GM12878 (cell line): Measurements from ENCODE around the gene TARM1. TPM values are rescaled to one million over a fixed set of nuclear protein-coding genes. Genes with fewer than 3 reads are reported as not detected.

Source experiments
- ATAC-seq: fragments of 200-7000 bp; cut with Tn5 transposase; 3 replicates; pipeline ENCODE4 v1.9.1; 2020; ENCODE audit warnings: mild to moderate bottlenecking, moderate library complexity
- BruUV-seq: library from RNA; stranded (reverse); fragments of 400-500 nt; replicated peaks from 2 replicates; lab custom pipeline; 2021; lab: Mats Ljungman, UMichigan
- CTCF ChIA-PET: fragments of 300-600 bp; sonication (Branson Sonifier 250); formaldehyde crosslinking; extraction: SDS; loops from one replicate; lab custom pipeline; 2021; ENCODE audit warnings: inconsistent platforms; lab: Yijun Ruan, JAX
- POLR2A ChIA-PET: fragments of 350-600 bp; formaldehyde crosslinking; extraction: SDS; loops from one replicate; lab custom pipeline; 2021; ENCODE audit warnings: inconsistent platforms; lab: Charles Lee
- RAD21 ChIA-PET: fragments of 300-600 bp; sonication (Branson Sonifier 250); formaldehyde crosslinking; loops from one replicate; lab custom pipeline; 2023; ENCODE audit warnings: antibody characterized with exemption; ENCODE audit not compliant: unreplicated experiment; lab: Charles Lee
- SMC1A ChIA-PET: fragments of 300-600 bp; sonication (Branson Sonifier 250); formaldehyde crosslinking; loops from one replicate; lab custom pipeline; 2023; ENCODE audit not compliant: unreplicated experiment, uncharacterized antibody; lab: Charles Lee
- DNase-seq: peaks from one replicate; pipeline ENCODE4 v3.0.0-alpha.2; 2011; ENCODE audit warnings: low read depth, low spot score
- FAIRE-seq: peaks from 3 replicates; lab custom pipeline; 2011; peaks lifted over from hg19 to GRCh38; lab: Jason Lieb, UNC
- H2AFZ ChIP-seq: 2 replicates; pipeline ENCODE4 v1.6.0; 2011; ENCODE audit warnings: low read depth, low read length, control low read depth; ENCODE audit not compliant: control insufficient read depth
- H3K27ac ChIP-seq: 2 replicates; pipeline ENCODE4 v1.5.1; 2011; ENCODE audit warnings: control low read depth; ENCODE audit not compliant: control insufficient read depth, insufficient read depth
- H3K27me3 ChIP-seq, 2 experiments: replicated peaks in 1 of 2; 2 replicates each; pipeline versions ENCODE4 v1.6.0 to v1.6.1; 2011; ENCODE audit warnings: low read length in 1 of 2; ENCODE audit not compliant: control insufficient read depth in 2 of 2, insufficient read depth in 2 of 2
- H3K36me3 ChIP-seq, 2 experiments: 2 replicates each; pipeline ENCODE4 v1.5.1; 2011; ENCODE audit warnings: low read length in 1 of 2; ENCODE audit not compliant: control insufficient read depth in 2 of 2, insufficient read depth in 2 of 2
- H3K4me1 ChIP-seq: 2 replicates; pipeline ENCODE4 v1.6.1; 2011; ENCODE audit warnings: mild to moderate bottlenecking, low read length, moderate library complexity, mixed read lengths; ENCODE audit not compliant: control insufficient read depth, insufficient read depth
- H3K4me2 ChIP-seq: 2 replicates; pipeline ENCODE4 v1.6.0; 2011; ENCODE audit warnings: control low read depth; ENCODE audit not compliant: control insufficient read depth, insufficient read depth
- H3K4me3 ChIP-seq: fragments of 200-600 bp; sonication (generic); 2 replicates; pipeline ENCODE4 v1.5.1; 2016
- H3K79me2 ChIP-seq: 2 replicates; pipeline ENCODE4 v1.6.0; 2011; ENCODE audit warnings: low read length; ENCODE audit not compliant: control insufficient read depth, insufficient read depth
- H3K9ac ChIP-seq: 2 replicates; pipeline ENCODE4 v1.8.0; 2011; ENCODE audit warnings: low read length, control low read depth, mixed read lengths; ENCODE audit not compliant: control insufficient read depth, insufficient read depth
- H3K9me3 ChIP-seq: replicated peaks from 3 replicates; pipeline ENCODE4 v1.5.1; 2011; ENCODE audit warnings: mild to moderate bottlenecking, low read length; ENCODE audit not compliant: control insufficient read depth, insufficient read depth
- H4K20me1 ChIP-seq: 2 replicates; pipeline ENCODE4 v1.6.0; 2011; ENCODE audit not compliant: control insufficient read depth, insufficient read depth
- HCFC1 ChIP-seq: fragments of 150-350 bp; IDR thresholded peaks from 2 replicates; pipeline ENCODE4 v1.6.1; 2014; ENCODE audit warnings: low read length
- HDGF ChIP-seq: fragments of 450-650 bp; IDR thresholded peaks from 2 replicates; pipeline ENCODE4 v1.6.1; 2016; ENCODE audit warnings: antibody characterized with exemption
- IKZF1 ChIP-seq: fragments of 450-650 bp; conservative IDR thresholded peaks from 2 replicates; pipeline ENCODE4 v1.6.1; 2017; ENCODE audit warnings: antibody characterized with exemption, mild to moderate bottlenecking
- IRF4 ChIP-seq: IDR thresholded peaks from 2 replicates; pipeline ENCODE4 v1.6.1; 2011; ENCODE audit warnings: low read depth, low read length
- KAT2A ChIP-seq: conservative IDR thresholded peaks from 2 replicates; pipeline ENCODE4 v1.6.1; 2011; ENCODE audit warnings: low read depth, low read length; ENCODE audit not compliant: control insufficient read depth
- NR2C1 ChIP-seq: fragments of 450-650 bp; IDR thresholded peaks from 2 replicates; pipeline ENCODE4 v1.6.1; 2017; ENCODE audit warnings: antibody characterized with exemption, mild to moderate bottlenecking, moderate library complexity
- NRF1 ChIP-seq: conservative IDR thresholded peaks from 2 replicates; pipeline ENCODE4 v1.6.1; 2011; ENCODE audit warnings: mild to moderate bottlenecking, low read depth, low read length, improper control_type of control experiment
- PAX5 ChIP-seq: IDR thresholded peaks from 2 replicates; pipeline ENCODE4 v1.6.1; 2011; ENCODE audit warnings: low read depth, low read length, borderline replicate concordance
- PAX8 ChIP-seq: fragments of 450-650 bp; IDR thresholded peaks from 2 replicates; pipeline ENCODE4 v1.6.1; 2017; ENCODE audit warnings: mild to moderate bottlenecking, moderate library complexity
- POU2F2 ChIP-seq: IDR thresholded peaks from 3 replicates; pipeline ENCODE4 v1.6.1; 2011; ENCODE audit warnings: low read depth, mild to moderate bottlenecking, low read length, borderline replicate concordance
- RB1 ChIP-seq: fragments of 450-650 bp; formaldehyde crosslinking; IDR thresholded peaks from 2 replicates; pipeline ENCODE4 v1.6.1; 2017; ENCODE audit warnings: mild to moderate bottlenecking, borderline replicate concordance
- SMAD5 ChIP-seq: IDR thresholded peaks from 2 replicates; pipeline ENCODE4 v1.6.1; 2016; ENCODE audit warnings: antibody characterized with exemption, low read depth
- TAF1 ChIP-seq: IDR thresholded peaks from 2 replicates; pipeline ENCODE4 v1.6.1; 2011; ENCODE audit warnings: mild to moderate bottlenecking, low read depth, low read length, borderline replicate concordance
- ZNF217 ChIP-seq: fragments of 450-650 bp; IDR thresholded peaks from 2 replicates; pipeline ENCODE4 v1.6.1; 2017; ENCODE audit warnings: antibody characterized with exemption, mild to moderate bottlenecking
- ZNF274 ChIP-seq: IDR thresholded peaks from one replicate; pipeline ENCODE4 v1.8.0; 2011; ENCODE audit not compliant: insufficient read length, insufficient read depth
- WGBS: methylation state at CpG from one replicate; pipeline ENCODE4 v1.1.6; 2016; ENCODE audit warnings: low lambda C conversion rate; ENCODE audit not compliant: insufficient replicate concordance, insufficient coverage; ENCODE audit errors: missing lambda C conversion rate; 5-methylcytosine and 5-hydroxymethylcytosine counted together
- in situ Hi-C: fragments of 300-500 bp; cut with MboI; formaldehyde crosslinking; loops from 9 replicates; pipeline ENCODE4 v1.14.3; 2018; ENCODE audit warnings: mixed read lengths
- intact Hi-C: fragments of 100-400 bp; cut with micrococcal nuclease; formaldehyde crosslinking; loops from one replicate; pipeline ENCODE4 v1.14.2; 2022; ENCODE audit not compliant: unreplicated experiment
- polyA plus RNA-seq, 11 experiments: library from polyadenylated mRNA; depleted of rRNA in 4 of 11; unstranded in 6 of 11; stranded (reverse) in 5 of 11; fragments of >200 nt; fragmentation: Nextera tagmentation in 4 of 11; fragmentation: Illumina TruSeq in 1 of 11; extraction: Ambion mirVana in 4 of 11; extraction: Trizol in 1 of 11; gene quantifications; 1 replicate in 1 of 11; 2 replicates in 10 of 11; pipeline versions ENCODE4 v1.2.1 to v1.2.3, GENCODE V29; 2011 to 2016; ENCODE audit warnings: inconsistent platforms in 2 of 11, missing spikeins in 2 of 11, low read depth in 1 of 11
- total RNA-seq, 4 experiments: library from RNA; depleted of rRNA in 3 of 4; stranded (reverse); fragments of >200 nt in 3 of 4; fragmentation: Illumina TruSeq in 1 of 4; extraction: Trizol in 1 of 4; gene quantifications; 2 replicates each; pipeline versions ENCODE4 v1.2.1 to v1.2.3, GENCODE V29; 2013 to 2021
- TF ChIP-seq, protein P1 (sequence below): fragments of 450-650 bp; formaldehyde crosslinking; IDR thresholded peaks from 2 replicates; pipeline ENCODE4 v1.5.0; 2022; ENCODE audit warnings: mild to moderate bottlenecking, missing genetic modification characterization
- TF ChIP-seq, protein P2 (sequence below): fragments of 450-650 bp; IDR thresholded peaks from 2 replicates; pipeline ENCODE4 v1.6.1; 2014; ENCODE audit warnings: mild to moderate bottlenecking
- TF ChIP-seq, protein P3 (sequence below): IDR thresholded peaks from 2 replicates; pipeline ENCODE4 v1.6.1; 2011; ENCODE audit warnings: borderline replicate concordance, low read depth, mild to moderate bottlenecking, moderate library complexity, mixed read lengths, low read length; ENCODE audit not compliant: insufficient read depth; ENCODE audit errors: extremely low read length

Gene TARM1
- total and polyA plus RNA-seq, 10 of the 15 experiments (the other 5 are each of a cell fraction or from before 2014, with no cell fraction given): not detected

DNA sequence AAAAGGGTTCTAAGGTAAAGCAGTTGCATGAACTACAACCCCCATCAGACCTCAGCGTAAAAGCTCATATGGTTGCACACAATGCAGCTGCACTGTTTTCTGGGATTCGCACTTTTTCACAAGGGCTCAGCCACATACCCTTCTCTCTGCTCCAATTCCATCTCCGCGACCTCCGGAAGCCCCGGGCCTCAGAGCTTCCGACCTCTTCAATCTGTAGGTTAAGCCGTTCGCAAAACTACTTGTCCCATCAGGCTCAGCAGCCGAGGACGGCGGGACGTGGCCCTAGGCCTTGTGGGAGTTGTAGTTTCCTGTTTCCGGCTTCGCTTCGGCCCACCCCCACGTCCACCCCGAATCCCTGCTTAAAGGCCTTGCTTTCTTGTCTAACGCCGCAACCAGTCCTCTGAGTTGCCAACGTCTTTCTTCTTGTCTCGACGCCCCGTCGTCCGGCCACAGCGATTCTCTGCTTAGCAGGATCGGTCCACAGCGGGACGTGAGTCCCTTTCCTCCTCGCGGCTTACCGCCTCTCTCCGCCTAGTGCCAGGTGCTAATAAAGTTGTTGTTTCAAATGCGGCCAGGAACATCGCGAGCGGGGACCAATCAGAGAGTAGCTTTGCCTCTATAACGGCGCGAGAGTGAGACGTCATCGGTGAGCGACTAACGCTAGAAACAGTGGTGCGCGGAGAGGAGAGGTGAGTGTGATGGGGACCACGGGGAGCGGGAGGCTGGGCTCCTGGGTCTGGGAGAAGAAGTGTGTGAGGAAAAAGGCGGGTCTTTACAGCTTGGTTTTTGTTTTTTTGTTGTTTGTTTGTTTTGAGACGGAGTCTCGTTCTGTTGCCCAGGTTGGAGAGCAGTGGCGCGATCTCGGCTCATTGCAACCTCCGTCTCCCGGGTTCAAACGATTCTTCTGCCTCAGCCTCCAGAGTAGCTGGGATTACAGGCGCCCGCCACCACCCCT is 34.2 kb upstream of the TARM1 start, which contains the start of the genes PRPF31 and TFPT:
Gene PRPF31 (plus strand): TSS at position 646 of the 955 bp plus-strand sequence. CDS start 2,525 bp downstream, outside the sequence.
Gene TFPT (minus strand): TSS at position 549 of the 955 bp plus-strand sequence. CDS start 388 bp downstream, at position 161.
- BruUV-seq: TSS peak; percentile 87
- Histone ChIP-seq H3K9me3 (no peaks in the 10 kb centered on the region), H3K9ac (peak within 1 kb of the TSS; percentile 93), H3K4me1 (peaks cover 10% of the 10 kb centered on the region), H3K4me2 (peak within 1 kb of the TSS; percentile 82), H3K79me2 (peaks cover 29% of the 10 kb centered on the region), H3K36me3 (peaks cover 2 to 20% of the 10 kb centered on the region in 2 experiments), H3K4me3 (peak within 1 kb of the TSS; percentile 95), H2AFZ (peak within 1 kb of the TSS; percentile 95), H4K20me1 (no peaks in the 10 kb centered on the region), H3K27me3 (no peaks in the 10 kb centered on the region), H3K27ac (peak within 1 kb of the TSS; percentile 79)
- in situ Hi-C loops (no loop called here), intact Hi-C loops (no loop called here)
- POLR2A ChIA-PET: interaction anchor here (0.6 to 2.6 kb wide), 5 partner anchors 12 to 82 kb away, joined by 3 to 25 read pairs (median 4); partner anchors contain the start of genes CNOT3, LENG1 and MBOAT7
- peak; percentile 100 for FAIRE-seq
- WGBS: under 1% methylated on average over 60 of the region's 60 CpGs
- peak; percentile 95 for DNase-seq
- peak; percentile 97 for ATAC-seq
- SMC1A ChIA-PET: interaction anchor here (0.9 to 1.4 kb wide), 2 partner anchors 13 to 22 kb away, joined by 3 to 6 read pairs; partner anchors contain the start of genes CNOT3 and NDUFA3
- RAD21 ChIA-PET: interaction anchor here (1.2 to 2.9 kb wide), 2 partner anchors 14 to 22 kb away, joined by 3 to 19 read pairs; partner anchors contain the start of gene CNOT3
- CTCF ChIA-PET: interaction anchor here (1.7 kb wide), 1 partner anchor 276 kb away, joined by 4 read pairs; no protein-coding TSS in a partner anchor
- TF ChIP-seq PAX5 (0 out of 2 replicates have a peak, but pooled peaks have one; percentile 1), NR2C1 (peak; percentile 61), SMAD5 (peak; percentile 56), HDGF (peak; percentile 81; the same call in 1 of the 2 replicates), POU2F2 (peak; percentile 89), IRF4 (0 out of 2 replicates have a peak, but pooled peaks have one; percentile 38), RB1 (peak; percentile 96; the same call in 1 of the 2 replicates), IKZF1 (peak; percentile 100), NRF1 (no peak), PAX8 (0 out of 2 replicates have a peak, but pooled peaks have one; percentile 55), TAF1 (peak; percentile 78), HCFC1 (peak; percentile 91), ZNF217 (no peak), KAT2A (no peak), ZNF274 (no peak)
- TF ChIP-seq, protein P1, sequence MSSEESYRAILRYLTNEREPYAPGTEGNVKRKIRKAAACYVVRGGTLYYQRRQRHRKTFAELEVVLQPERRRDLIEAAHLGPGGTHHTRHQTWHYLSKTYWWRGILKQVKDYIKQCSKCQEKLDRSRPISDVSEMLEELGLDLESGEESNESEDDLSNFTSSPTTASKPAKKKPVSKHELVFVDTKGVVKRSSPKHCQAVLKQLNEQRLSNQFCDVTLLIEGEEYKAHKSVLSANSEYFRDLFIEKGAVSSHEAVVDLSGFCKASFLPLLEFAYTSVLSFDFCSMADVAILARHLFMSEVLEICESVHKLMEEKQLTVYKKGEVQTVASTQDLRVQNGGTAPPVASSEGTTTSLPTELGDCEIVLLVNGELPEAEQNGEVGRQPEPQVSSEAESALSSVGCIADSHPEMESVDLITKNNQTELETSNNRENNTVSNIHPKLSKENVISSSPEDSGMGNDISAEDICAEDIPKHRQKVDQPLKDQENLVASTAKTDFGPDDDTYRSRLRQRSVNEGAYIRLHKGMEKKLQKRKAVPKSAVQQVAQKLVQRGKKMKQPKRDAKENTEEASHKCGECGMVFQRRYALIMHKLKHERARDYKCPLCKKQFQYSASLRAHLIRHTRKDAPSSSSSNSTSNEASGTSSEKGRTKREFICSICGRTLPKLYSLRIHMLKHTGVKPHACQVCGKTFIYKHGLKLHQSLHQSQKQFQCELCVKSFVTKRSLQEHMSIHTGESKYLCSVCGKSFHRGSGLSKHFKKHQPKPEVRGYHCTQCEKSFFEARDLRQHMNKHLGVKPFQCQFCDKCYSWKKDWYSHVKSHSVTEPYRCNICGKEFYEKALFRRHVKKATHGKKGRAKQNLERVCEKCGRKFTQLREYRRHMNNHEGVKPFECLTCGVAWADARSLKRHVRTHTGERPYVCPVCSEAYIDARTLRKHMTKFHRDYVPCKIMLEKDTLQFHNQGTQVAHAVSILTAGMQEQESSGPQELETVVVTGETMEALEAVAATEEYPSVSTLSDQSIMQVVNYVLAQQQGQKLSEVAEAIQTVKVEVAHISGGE (CRISPR knock-in tag): no peak
- TF ChIP-seq, protein P2, sequence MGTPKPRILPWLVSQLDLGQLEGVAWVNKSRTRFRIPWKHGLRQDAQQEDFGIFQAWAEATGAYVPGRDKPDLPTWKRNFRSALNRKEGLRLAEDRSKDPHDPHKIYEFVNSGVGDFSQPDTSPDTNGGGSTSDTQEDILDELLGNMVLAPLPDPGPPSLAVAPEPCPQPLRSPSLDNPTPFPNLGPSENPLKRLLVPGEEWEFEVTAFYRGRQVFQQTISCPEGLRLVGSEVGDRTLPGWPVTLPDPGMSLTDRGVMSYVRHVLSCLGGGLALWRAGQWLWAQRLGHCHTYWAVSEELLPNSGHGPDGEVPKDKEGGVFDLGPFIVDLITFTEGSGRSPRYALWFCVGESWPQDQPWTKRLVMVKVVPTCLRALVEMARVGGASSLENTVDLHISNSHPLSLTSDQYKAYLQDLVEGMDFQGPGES: no peak
- TF ChIP-seq, protein P3, sequence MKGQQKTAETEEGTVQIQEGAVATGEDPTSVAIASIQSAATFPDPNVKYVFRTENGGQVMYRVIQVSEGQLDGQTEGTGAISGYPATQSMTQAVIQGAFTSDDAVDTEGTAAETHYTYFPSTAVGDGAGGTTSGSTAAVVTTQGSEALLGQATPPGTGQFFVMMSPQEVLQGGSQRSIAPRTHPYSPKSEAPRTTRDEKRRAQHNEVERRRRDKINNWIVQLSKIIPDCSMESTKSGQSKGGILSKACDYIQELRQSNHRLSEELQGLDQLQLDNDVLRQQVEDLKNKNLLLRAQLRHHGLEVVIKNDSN: no peak
